Panc1 (cell line): Measurements from ENCODE around the gene KRTAP1-3.
"Not testable (repeated sequence)": the region's sequence is repeated elsewhere in the genome, so short reads cannot be mapped to it uniquely, and the experiment has no call there.

Experiments
- POLR2AphosphoS5 ChIP-seq: IDR thresholded peaks from 2 replicates; pipeline ENCODE4 v1.6.1; 2012; ENCODE audit warnings: mild to moderate bottlenecking, low read depth, low read length, moderate library complexity
- TF ChIP-seq, protein P1 (sequence below): fragments of 450-650 bp; IDR thresholded peaks from 2 replicates; pipeline ENCODE4 v1.5.1; 2017; ENCODE audit warnings: mild to moderate bottlenecking

- TF ChIP-seq, protein P1, sequence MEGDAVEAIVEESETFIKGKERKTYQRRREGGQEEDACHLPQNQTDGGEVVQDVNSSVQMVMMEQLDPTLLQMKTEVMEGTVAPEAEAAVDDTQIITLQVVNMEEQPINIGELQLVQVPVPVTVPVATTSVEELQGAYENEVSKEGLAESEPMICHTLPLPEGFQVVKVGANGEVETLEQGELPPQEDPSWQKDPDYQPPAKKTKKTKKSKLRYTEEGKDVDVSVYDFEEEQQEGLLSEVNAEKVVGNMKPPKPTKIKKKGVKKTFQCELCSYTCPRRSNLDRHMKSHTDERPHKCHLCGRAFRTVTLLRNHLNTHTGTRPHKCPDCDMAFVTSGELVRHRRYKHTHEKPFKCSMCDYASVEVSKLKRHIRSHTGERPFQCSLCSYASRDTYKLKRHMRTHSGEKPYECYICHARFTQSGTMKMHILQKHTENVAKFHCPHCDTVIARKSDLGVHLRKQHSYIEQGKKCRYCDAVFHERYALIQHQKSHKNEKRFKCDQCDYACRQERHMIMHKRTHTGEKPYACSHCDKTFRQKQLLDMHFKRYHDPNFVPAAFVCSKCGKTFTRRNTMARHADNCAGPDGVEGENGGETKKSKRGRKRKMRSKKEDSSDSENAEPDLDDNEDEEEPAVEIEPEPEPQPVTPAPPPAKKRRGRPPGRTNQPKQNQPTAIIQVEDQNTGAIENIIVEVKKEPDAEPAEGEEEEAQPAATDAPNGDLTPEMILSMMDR, result not testable (repeated sequence)
- not testable (repeated sequence) for TF ChIP-seq POLR2AphosphoS5
Observed at GRCh38 chr17:41034346-41034935, at the start of gene KRTAP1-3.
